Natural killer cell (primary cell): ENCODE results near the gene PAX2. TPM values are rescaled to one million over a fixed set of nuclear protein-coding genes. Genes with fewer than 3 reads are reported as not detected.

Experiments
- ATAC-seq, 3 donors: fragments of 150-1000 bp in 2 of 3; fragments of 200-7000 bp in 1 of 3; cut with Tn5 transposase; 1 replicate in 1 of 3; 2 replicates in 2 of 3; pipeline ENCODE4 v1.10.0; 2021; ENCODE audit warnings: mild to moderate bottlenecking in 2 of 3, moderate library complexity in 2 of 3
- DNase-seq, 2 donors: peaks; one replicate each; pipeline versions ENCODE4 v3.0.0 to v3.0.0-alpha.2; 2013 to 2021; ENCODE audit warnings: mixed read lengths in 1 of 2
- H3K27ac ChIP-seq: one replicate; pipeline ENCODE4 v1.5.1; 2013; ENCODE audit warnings: mild to moderate bottlenecking, low read length
- H3K27me3 ChIP-seq: one replicate; pipeline ENCODE4 v1.6.1; 2013; ENCODE audit warnings: low read length; ENCODE audit not compliant: control insufficient read depth, insufficient read depth
- H3K36me3 ChIP-seq: one replicate; pipeline ENCODE4 v1.6.1; 2013; ENCODE audit warnings: low read length; ENCODE audit not compliant: control insufficient read depth, insufficient read depth
- H3K4me1 ChIP-seq: one replicate; pipeline ENCODE4 v1.6.1; 2013; ENCODE audit warnings: low read length; ENCODE audit not compliant: control insufficient read depth, insufficient read depth
- H3K4me3 ChIP-seq: one replicate; pipeline ENCODE4 v1.5.1; 2013; ENCODE audit warnings: low read length
- H3K9me3 ChIP-seq: one replicate; pipeline ENCODE4 v1.6.1; 2013; ENCODE audit warnings: low read length; ENCODE audit not compliant: control insufficient read depth, insufficient read depth
- H3K27ac Mint-ChIP-seq, 2 donors: one replicate each; pipeline ENCODE4 v1.8.0; 2022; ENCODE audit warnings: mild to moderate bottlenecking in 2 of 2, mixed read lengths in 2 of 2, moderate library complexity in 1 of 2
- H3K27me3 Mint-ChIP-seq, 2 donors: one replicate each; pipeline ENCODE4 v1.8.0; 2022; ENCODE audit warnings: low read depth in 2 of 2, mixed read lengths in 2 of 2
- H3K36me3 Mint-ChIP-seq: one replicate; pipeline ENCODE4 v1.8.0; 2022; ENCODE audit warnings: mixed read lengths
- H3K4me1 Mint-ChIP-seq, 2 donors: one replicate each; pipeline ENCODE4 v1.8.0; 2022; ENCODE audit warnings: mixed read lengths in 2 of 2
- H3K4me3 Mint-ChIP-seq: one replicate; pipeline ENCODE4 v1.8.0; 2022; ENCODE audit warnings: mild to moderate bottlenecking, moderate library complexity, mixed read lengths
- H3K9me3 Mint-ChIP-seq, 2 donors: one replicate each; pipeline ENCODE4 v1.8.0; 2022; ENCODE audit warnings: mixed read lengths in 2 of 2
- CTCF ChIP-seq: fragments of 200-600 bp; IDR thresholded peaks from one replicate; pipeline ENCODE4 v1.8.0; 2022; ENCODE audit warnings: antibody characterized with exemption
- WGBS: methylation state at CpG from one replicate; pipeline ENCODE4 v1.1.7; 2013; ENCODE audit warnings: missing lambda C conversion rate; ENCODE audit not compliant: insufficient coverage; 5-methylcytosine and 5-hydroxymethylcytosine counted together
- intact Hi-C: fragments of 100-400 bp; cut with micrococcal nuclease; formaldehyde crosslinking; loops from one replicate; pipeline ENCODE4 v1.14.2; 2022
- total RNA-seq, 4 donors: library from RNA; stranded (reverse); fragments of 120-200 nt in 1 of 4; gene quantifications; one replicate each; pipeline versions ENCODE4 v1.2.3 to v1.2.4, GENCODE V29; 2013 to 2022

The PAX2 gene
- total RNA-seq, 3 donors from 2014 or later (not counting 1 experiment from before 2014, with no cell fraction given): not detected

- Mint-ChIP-seq H3K27me3 (peaks cover 41 to 59% of the 10 kb centered on the region in 2 donors), H3K27ac (no peak overlapping the region), H3K36me3 (no peaks in the 10 kb centered on the region), H3K4me1 (peaks cover 0 to under 1% of the 10 kb centered on the region in 2 donors), H3K4me3 (no peak overlapping the region), H3K9me3 (no peaks in the 10 kb centered on the region)
- DNase-seq (no peak), ATAC-seq (no peak)
- no peaks in the 10 kb centered on the region for H3K4me1 ChIP-seq
- no peak for TF ChIP-seq CTCF
- H3K36me3 ChIP-seq: no peaks in the 10 kb centered on the region
- intact Hi-C loops: no loop called here
- H3K9me3 ChIP-seq: no peaks in the 10 kb centered on the region
- no peak overlapping the region for H3K4me3 ChIP-seq
- no peak overlapping the region for H3K27ac ChIP-seq
- peaks cover 9% of the 10 kb centered on the region for H3K27me3 ChIP-seq
- 78% methylated on average over 2 of the region's 2 CpGs for WGBS
Observed at GRCh38 chr10:100802196-100802595, 56.8 kb downstream of the PAX2 start.

- H3K27ac Mint-ChIP-seq: no peak overlapping the region
- H3K9me3 Mint-ChIP-seq: no peaks in the 10 kb centered on the region
- Histone ChIP-seq H3K36me3 (no peaks in the 10 kb centered on the region), H3K9me3 (no peaks in the 10 kb centered on the region), H3K4me3 (no peak overlapping the region), H3K4me1 (no peaks in the 10 kb centered on the region), H3K27ac (no peak overlapping the region), H3K27me3 (peaks cover 9% of the 10 kb centered on the region)
- DNase-seq: no peak
- 35% methylated on average over 10 of the region's 10 CpGs for WGBS
- intact Hi-C loops: no loop called here
- TF ChIP-seq CTCF: no peak
- H3K4me3 Mint-ChIP-seq: no peak overlapping the region
- ATAC-seq: no peak
- peaks cover 41 to 59% of the 10 kb centered on the region in 2 donors for H3K27me3 Mint-ChIP-seq
- H3K36me3 Mint-ChIP-seq: no peaks in the 10 kb centered on the region
- peaks cover 0 to 5% of the 10 kb centered on the region in 2 donors for H3K4me1 Mint-ChIP-seq
Observed at GRCh38 chr10:100802607-100803006, 57.2 kb downstream of the PAX2 start.

- TF ChIP-seq CTCF: no peak
- H3K36me3 ChIP-seq: no peaks in the 10 kb centered on the region
- DNase-seq (no peak), ATAC-seq (no peak)
- no peak overlapping the region for H3K27ac ChIP-seq
- H3K4me1 Mint-ChIP-seq: peaks cover 0 to 8% of the 10 kb centered on the region in 2 donors
- no peak overlapping the region for H3K4me3 Mint-ChIP-seq
- H3K4me3 ChIP-seq: no peak overlapping the region
- H3K9me3 Mint-ChIP-seq: no peaks in the 10 kb centered on the region
- H3K36me3 Mint-ChIP-seq: no peaks in the 10 kb centered on the region
- no peaks in the 10 kb centered on the region for H3K9me3 ChIP-seq
- 29% methylated on average over 6 of the region's 6 CpGs for WGBS
- peaks cover 46 to 61% of the 10 kb centered on the region in 2 donors for H3K27me3 Mint-ChIP-seq
- intact Hi-C loops: no loop called here
- H3K4me1 ChIP-seq: no peaks in the 10 kb centered on the region
- peaks cover 9% of the 10 kb centered on the region for H3K27me3 ChIP-seq
- no peak overlapping the region for H3K27ac Mint-ChIP-seq
Observed at GRCh38 chr10:100803492-100803891, 58.1 kb downstream of the PAX2 start.

GRCh38 chr10:100803908-100804307 is 58.5 kb downstream of the PAX2 start:
- Mint-ChIP-seq H3K9me3 (no peaks in the 10 kb centered on the region), H3K27ac (no peak overlapping the region), H3K4me3 (no peak overlapping the region), H3K27me3 (peaks cover 48 to 57% of the 10 kb centered on the region in 2 donors), H3K36me3 (no peaks in the 10 kb centered on the region), H3K4me1 (peaks cover 0 to 8% of the 10 kb centered on the region in 2 donors)
- 80% methylated on average over 7 of the region's 7 CpGs for WGBS
- Histone ChIP-seq H3K36me3 (no peaks in the 10 kb centered on the region), H3K9me3 (no peaks in the 10 kb centered on the region), H3K27ac (no peak overlapping the region), H3K27me3 (peaks cover 9% of the 10 kb centered on the region), H3K4me1 (no peaks in the 10 kb centered on the region), H3K4me3 (no peak overlapping the region)
- intact Hi-C loops: no loop called here
- TF ChIP-seq CTCF: no peak
- no peak for DNase-seq
- no peak for ATAC-seq
